Jurkat, Clone E6-1 (cell line): Measurements from ENCODE around the gene KCNC3.
"Not testable (repeated sequence)": the region's sequence is repeated elsewhere in the genome, so short reads cannot be mapped to it uniquely, and the experiment has no call there.

Experiments used
- DNase-seq: peaks from one replicate; pipeline ENCODE4 v3.0.0-alpha.2; 2011; ENCODE audit warnings: low read depth, low spot score
- H3K4me3 ChIP-seq: 2 replicates; pipeline ENCODE4 v1.5.1; 2011; ENCODE audit warnings: mild to moderate bottlenecking, low read length, control low read depth, moderate library complexity

Gene KCNC3

GRCh38 chr19:50330365-50331078 lies 1.3 kb upstream of the KCNC3 start:
- peak; percentile 84 for DNase-seq
- peak overlapping the region; percentile 54 for H3K4me3 ChIP-seq

DNA sequence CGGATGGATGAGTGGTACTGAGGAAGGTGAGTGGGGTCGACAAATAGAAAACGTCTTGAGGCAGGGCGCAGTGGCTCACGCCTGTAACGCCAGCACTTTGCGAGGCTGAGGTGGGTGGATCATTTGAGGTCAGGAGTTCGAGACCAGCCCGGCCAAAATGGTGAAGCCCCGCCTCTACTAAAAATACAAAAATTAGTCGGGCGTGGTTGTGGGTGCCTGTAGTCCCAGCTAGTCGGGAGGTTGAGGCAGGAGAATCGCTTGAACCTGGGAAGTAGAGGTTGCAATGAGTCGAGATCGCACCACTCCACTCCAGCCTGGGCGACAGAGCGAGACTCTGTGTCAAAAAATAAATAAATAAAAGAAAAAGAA lies 733 bp upstream of the KCNC3 start:
- H3K4me3 ChIP-seq, result peak overlapping the region; percentile 45
- not testable (repeated sequence) for DNase-seq

DNA sequence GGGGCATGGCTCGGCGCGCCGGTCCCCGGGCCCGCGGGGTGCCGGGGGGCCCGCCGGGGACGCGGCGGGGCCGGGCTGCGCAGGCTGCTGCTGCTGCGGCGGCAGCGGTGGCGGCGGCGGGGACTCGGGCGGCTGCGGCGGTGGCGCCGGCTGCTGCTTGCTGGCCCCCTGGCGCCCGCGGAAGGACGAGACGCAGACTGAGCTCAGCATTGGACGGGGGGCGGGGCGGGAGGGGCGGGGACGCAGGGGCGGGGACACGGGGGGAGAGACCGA lies 368 bp downstream of the KCNC3 start:
- DNase-seq, result no peak
- no peak overlapping the region for H3K4me3 ChIP-seq

GRCh38 chr19:50328224-50328872 lies 829 bp downstream of the KCNC3 start:
- H3K4me3 ChIP-seq, result no peak overlapping the region
- DNase-seq, result no peak

DNA sequence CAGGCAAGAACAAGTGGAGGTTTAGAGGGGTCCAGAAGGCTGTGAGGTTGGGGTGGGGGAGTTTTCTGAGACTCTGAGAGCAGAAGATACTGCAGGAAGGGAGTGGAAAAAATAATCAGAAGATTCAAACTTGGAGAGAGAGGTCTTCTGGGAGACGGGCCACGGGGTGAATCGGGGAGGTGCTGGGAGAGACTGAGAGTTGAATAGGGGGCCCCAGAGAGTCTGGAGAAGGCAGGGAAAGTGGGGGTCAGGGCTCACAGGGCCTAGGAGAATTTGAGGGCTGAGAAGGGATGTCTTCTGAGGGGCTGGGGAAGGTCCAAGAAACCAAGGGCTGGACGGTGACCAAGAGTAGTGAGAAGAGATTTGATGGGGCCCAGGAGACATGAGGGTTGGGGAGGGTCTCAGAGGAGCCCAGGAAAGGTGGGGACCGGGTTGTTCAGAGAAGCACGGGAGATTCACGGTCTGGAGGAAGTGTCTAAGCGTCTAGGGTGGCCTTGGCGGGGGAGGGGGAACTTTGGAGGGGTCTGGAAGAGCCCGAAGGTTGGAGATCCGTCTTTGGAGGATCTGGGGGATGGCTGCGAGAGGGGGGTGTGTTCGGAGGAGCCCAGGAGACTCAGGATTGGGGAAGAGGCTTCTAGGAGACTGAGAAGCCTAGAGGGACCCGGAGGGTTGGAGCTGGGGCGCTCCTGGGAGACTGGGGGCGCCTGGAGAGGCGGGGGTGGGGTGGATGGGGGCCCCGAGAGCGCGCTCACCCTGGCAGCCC lies 1.5 kb downstream of the KCNC3 start:
- no peak for DNase-seq
- H3K4me3 ChIP-seq, result no peak overlapping the region

DNA sequence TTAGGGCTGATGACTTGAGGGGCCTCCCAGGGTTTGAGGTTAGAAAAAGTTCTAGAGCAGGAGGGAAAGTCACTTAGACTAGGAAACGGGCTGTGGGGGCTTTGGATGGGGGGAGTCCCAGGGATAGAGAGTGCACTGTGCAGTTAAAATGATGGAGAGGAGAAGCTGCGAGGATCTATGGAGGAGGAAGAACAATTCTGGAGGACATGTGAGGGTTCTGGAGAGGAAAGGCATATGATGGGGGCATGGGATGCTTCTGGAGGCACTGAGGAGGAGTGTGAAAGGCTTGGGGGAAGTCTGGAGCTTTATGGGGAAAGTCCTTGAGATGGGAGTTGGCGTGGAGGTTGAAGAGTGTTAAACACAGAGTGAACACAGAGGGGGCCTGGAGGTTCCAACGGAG lies 2.2 kb downstream of the KCNC3 start:
- no peak overlapping the region for H3K4me3 ChIP-seq
- no peak for DNase-seq

- H3K4me3 ChIP-seq, result peak overlapping the region; percentile 56
- DNase-seq, result no peak
These were observed 3.0 kb downstream of the KCNC3 start for GRCh38 chr19:50326101-50326664.

DNA sequence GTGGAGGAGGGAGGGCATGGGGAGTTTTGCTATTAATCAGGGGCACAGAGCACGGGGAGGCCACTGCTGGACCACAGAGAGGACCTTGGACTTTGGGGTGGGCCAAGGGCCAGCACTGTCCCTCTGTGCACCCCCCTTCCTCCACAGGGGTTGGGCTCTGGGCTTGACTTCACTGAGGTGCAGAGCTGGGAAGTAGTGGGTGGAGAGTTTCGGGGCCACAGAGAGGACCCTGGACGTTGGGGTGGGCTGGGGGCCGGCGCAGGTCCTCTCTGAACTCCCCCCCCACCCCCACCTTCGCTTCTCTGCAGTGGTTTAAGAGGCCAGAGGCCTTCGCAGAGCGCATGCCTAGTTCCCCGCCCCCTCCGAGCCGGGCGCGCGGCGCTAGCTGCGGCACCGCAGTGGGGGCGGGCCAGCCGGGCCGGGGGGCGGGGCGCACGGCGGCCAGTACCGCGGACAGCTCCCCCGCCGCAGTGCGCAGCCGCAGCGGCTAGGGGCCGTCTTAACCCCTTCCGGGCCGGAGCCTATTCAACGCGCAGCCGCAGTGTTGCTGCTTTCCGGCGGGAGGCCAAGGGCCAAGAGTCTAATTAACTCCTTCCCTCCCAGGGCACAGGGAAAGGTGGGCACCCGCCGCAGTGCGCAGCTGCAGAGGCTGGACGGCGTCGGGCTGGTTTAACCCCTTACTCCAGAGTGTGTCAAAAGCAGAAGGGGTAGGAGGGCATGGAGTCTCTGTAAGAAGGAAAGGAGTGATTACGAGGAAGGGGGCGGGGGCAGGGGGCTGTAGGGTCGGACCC lies 3.7 kb downstream of the KCNC3 start:
- DNase-seq, result peak; percentile 78
- peak overlapping the region; percentile 56 for H3K4me3 ChIP-seq

DNA sequence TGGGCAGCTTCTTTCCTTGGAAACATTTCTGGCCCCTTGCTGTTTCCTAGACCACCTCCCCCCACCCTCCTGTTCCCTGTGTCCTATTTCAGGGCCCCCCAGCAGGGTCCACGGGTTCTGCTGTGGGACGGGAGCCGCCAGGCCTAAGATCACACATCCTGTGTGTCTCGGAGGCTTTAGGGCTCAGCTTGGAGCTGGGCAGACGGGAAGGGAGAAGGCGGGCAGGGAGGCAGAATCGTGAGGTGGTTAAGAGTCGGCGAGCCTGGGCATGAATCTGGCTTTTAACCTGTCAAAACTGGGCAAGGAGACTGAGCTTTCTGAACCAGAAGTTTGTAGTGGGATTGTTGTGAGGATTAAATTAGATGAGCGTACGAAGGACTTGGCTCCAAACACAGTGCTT lies 4.8 kb downstream of the KCNC3 start:
- DNase-seq, result no peak
- H3K4me3 ChIP-seq, result no peak overlapping the region

- DNase-seq, result no peak
- no peak overlapping the region for H3K4me3 ChIP-seq
These were observed 5.4 kb downstream of the KCNC3 start for GRCh38 chr19:50323782-50324133.

DNA sequence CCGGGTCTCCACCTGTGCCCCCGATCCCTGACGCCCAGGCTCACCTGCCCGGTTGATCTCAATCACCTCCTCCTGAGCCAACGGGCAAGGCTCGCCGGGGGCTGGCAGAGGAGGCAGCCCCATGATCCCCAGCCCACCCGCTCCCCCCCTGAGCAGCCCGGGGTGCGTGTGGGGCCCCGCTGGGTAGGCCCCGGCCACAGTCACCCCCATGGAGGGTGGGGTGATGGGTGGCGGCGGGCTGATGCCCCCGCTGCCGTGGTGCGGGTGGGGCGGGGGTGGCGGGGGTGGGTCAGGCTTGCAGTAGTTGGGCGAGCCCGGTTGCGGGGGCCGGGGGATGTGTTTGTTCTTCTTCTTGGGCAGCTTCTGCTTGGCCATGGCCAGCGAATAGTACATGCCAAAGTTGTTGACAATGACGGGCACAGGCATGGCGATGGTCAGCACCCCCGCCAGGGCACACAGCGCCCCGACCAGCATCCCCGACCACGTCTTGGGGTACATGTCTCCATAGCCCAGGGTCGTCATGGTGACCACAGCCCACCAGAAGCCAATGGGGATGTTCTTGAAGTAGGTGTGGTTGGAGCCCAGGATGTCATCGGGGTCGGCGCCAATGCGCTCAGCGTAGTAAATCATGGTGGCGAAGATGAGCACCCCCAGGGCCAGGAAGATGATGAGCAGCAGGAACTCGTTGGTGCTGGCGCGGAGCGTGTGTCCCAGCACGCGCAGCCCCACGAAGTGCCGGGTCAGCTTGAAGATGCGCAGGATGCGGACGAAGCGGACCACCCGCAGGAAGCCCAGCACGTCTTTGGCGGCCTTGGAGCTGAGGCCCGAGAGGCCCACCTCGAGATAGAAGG lies 6.0 kb downstream of the KCNC3 start:
- H3K4me3 ChIP-seq, result no peak overlapping the region
- DNase-seq, result no peak

GRCh38 chr19:50322234-50322633 lies 6.9 kb downstream of the KCNC3 start:
- DNase-seq, result no peak
- H3K4me3 ChIP-seq, result no peak overlapping the region

DNA sequence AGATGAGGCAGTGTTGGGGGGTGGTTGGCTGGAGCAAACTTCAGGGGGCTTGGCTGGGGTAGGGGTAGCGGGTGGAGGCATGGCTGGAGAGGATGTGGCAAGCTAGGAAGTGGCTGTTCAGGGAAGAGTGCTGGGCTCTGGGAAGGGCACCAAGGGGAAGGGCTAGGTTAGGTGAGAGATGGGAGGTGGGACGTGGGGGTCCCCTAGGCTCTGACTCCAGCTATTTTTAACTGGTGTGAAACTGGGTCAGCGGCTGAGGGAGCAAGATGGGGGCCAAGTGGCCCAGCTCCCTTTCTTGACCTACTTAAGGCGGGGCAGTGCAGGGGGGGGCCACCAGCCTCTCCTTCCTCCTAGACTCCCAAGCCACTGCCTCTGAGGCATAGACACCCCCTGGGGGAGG lies 7.3 kb downstream of the KCNC3 start:
- no peak for DNase-seq
- H3K4me3 ChIP-seq, result no peak overlapping the region

GRCh38 chr19:50320596-50320995 lies 8.6 kb downstream of the KCNC3 start:
- no peak for DNase-seq
- no peak overlapping the region for H3K4me3 ChIP-seq

DNA sequence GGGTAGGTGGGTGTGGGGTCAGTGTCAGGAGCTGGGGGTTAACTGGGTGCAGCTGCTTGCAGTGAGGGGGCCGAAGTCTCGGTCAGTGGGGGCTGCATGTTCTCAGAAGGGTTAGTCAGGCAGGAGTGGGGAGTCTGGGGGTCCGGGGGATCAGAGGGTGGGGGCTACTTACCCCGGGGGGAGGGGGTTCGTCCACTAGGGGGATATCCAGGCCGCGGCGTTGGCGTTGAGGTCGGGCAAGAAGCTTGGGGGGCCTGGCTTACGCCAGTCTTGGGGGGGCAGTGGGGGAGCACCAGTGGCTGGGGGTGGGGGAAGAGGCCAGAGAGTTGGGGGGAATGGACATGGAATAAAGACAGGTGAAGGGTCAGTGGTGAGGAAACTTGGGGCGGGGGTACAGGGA lies 9.1 kb downstream of the KCNC3 start:
- DNase-seq, result no peak
- no peak overlapping the region for H3K4me3 ChIP-seq

- DNase-seq, result no peak
- no peak overlapping the region for H3K4me3 ChIP-seq
These were observed 10.0 kb downstream of the KCNC3 start for GRCh38 chr19:50319156-50319555.

- no peak for DNase-seq
- no peak overlapping the region for H3K4me3 ChIP-seq
These were observed 10.7 kb downstream of the KCNC3 start for GRCh38 chr19:50318438-50318837.

GRCh38 chr19:50317115-50317514 lies 12.1 kb downstream of the KCNC3 start:
- H3K4me3 ChIP-seq, result no peak overlapping the region
- no peak for DNase-seq
